H9 (cell line): ENCODE data around the gene XKRX. TPM values are rescaled to one million over a fixed set of nuclear protein-coding genes. Genes with fewer than 3 reads are reported as not detected.

Experiments
- DNase-seq: peaks from one replicate; pipeline ENCODE4 v3.0.0-alpha.2; 2017
- H2AFZ ChIP-seq: one replicate; pipeline ENCODE4 v1.6.1; 2013; ENCODE audit warnings: mild to moderate bottlenecking, low read length, control low read depth, moderate library complexity
- H2AK5ac ChIP-seq: 2 replicates; pipeline ENCODE4 v1.6.1; 2013; ENCODE audit warnings: low read length, control low read depth, mixed read lengths; ENCODE audit not compliant: insufficient read length
- H2BK120ac ChIP-seq: one replicate; pipeline ENCODE4 v1.6.1; 2013; ENCODE audit warnings: low read depth, mild to moderate bottlenecking, low read length, control low read depth, inconsistent platforms; ENCODE audit not compliant: poor library complexity, severe bottlenecking
- H2BK12ac ChIP-seq: 2 replicates; pipeline ENCODE4 v1.6.1; 2013; ENCODE audit warnings: low read length, control low read depth, mixed read lengths, low read depth; ENCODE audit not compliant: insufficient read length
- H2BK15ac ChIP-seq: 2 replicates; pipeline ENCODE4 v1.6.1; 2013; ENCODE audit warnings: low read depth, low read length, control low read depth
- H2BK20ac ChIP-seq: one replicate; pipeline ENCODE4 v1.6.1; 2013; ENCODE audit warnings: low read depth, mild to moderate bottlenecking, low read length, control low read depth, inconsistent platforms; ENCODE audit not compliant: poor library complexity, severe bottlenecking
- H2BK5ac ChIP-seq: 2 replicates; pipeline ENCODE4 v1.6.1; 2013; ENCODE audit warnings: low read length, control low read depth, mixed read lengths; ENCODE audit not compliant: insufficient read length
- H3K14ac ChIP-seq: 2 replicates; pipeline ENCODE4 v1.6.1; 2013; ENCODE audit warnings: low read length, control low read depth; ENCODE audit not compliant: insufficient read depth
- H3K18ac ChIP-seq: 2 replicates; pipeline ENCODE4 v1.6.1; 2013; ENCODE audit warnings: low read depth, mild to moderate bottlenecking, mixed read lengths, low read length, control low read depth; ENCODE audit not compliant: insufficient read length
- H3K23ac ChIP-seq: 2 replicates; pipeline ENCODE4 v1.6.1; 2013; ENCODE audit warnings: low read length, control low read depth, mixed read lengths, low read depth; ENCODE audit not compliant: insufficient read length
- H3K23me2 ChIP-seq: 2 replicates; pipeline ENCODE4 v1.6.1; 2013; ENCODE audit warnings: low read depth, mild to moderate bottlenecking, mixed read lengths, low read length, control low read depth; ENCODE audit not compliant: insufficient read length, poor library complexity, severe bottlenecking
- H3K27ac ChIP-seq: 2 replicates; pipeline ENCODE4 v1.5.1; 2013; ENCODE audit warnings: low read length, control low read depth, mixed read lengths, low read depth; ENCODE audit not compliant: insufficient read length
- H3K27me3 ChIP-seq: 2 replicates; pipeline ENCODE4 v1.6.1; 2013; ENCODE audit warnings: low read length, control low read depth, inconsistent platforms; ENCODE audit not compliant: insufficient read depth
- H3K4ac ChIP-seq: 2 replicates; pipeline ENCODE4 v1.6.1; 2013; ENCODE audit warnings: low read depth, mild to moderate bottlenecking, control low read depth, inconsistent platforms, low read length, moderate library complexity
- H3K4me1 ChIP-seq: 2 replicates; pipeline ENCODE4 v1.6.1; 2013; ENCODE audit warnings: low read length, control low read depth, inconsistent platforms; ENCODE audit not compliant: insufficient read depth
- H3K4me2 ChIP-seq: 2 replicates; pipeline ENCODE4 v1.6.1; 2013; ENCODE audit warnings: low read length, control low read depth, mixed read lengths; ENCODE audit not compliant: insufficient read length, insufficient read depth
- H3K56ac ChIP-seq: 2 replicates; pipeline ENCODE4 v1.6.1; 2013; ENCODE audit warnings: low read depth, mild to moderate bottlenecking, mixed read lengths, low read length, control low read depth; ENCODE audit not compliant: insufficient read length
- H3K79me1 ChIP-seq: 2 replicates; pipeline ENCODE4 v1.6.1; 2013; ENCODE audit warnings: low read depth, mild to moderate bottlenecking, moderate library complexity, low read length, control low read depth, inconsistent platforms; ENCODE audit not compliant: insufficient read depth, poor library complexity, severe bottlenecking
- H3K79me2 ChIP-seq: 2 replicates; pipeline ENCODE4 v1.6.1; 2013; ENCODE audit warnings: low read length, control low read depth, inconsistent platforms; ENCODE audit not compliant: insufficient read depth
- H3K9ac ChIP-seq: 2 replicates; pipeline ENCODE4 v1.6.1; 2013; ENCODE audit warnings: low read length, control low read depth, mixed read lengths; ENCODE audit not compliant: insufficient read length; ENCODE audit errors: extremely low read depth
- H3K9me3 ChIP-seq: one replicate; pipeline ENCODE4 v1.6.1; 2013; ENCODE audit warnings: low read depth, low read length, inconsistent platforms; ENCODE audit not compliant: control insufficient read depth
- H3T11ph ChIP-seq: one replicate; pipeline ENCODE4 v1.6.1; 2013; ENCODE audit warnings: mild to moderate bottlenecking, low read length, control low read depth, inconsistent platforms
- H4K20me1 ChIP-seq: one replicate; pipeline ENCODE4 v1.6.1; 2013; ENCODE audit not compliant: control insufficient read depth, insufficient read length, insufficient read depth
- H4K5ac ChIP-seq: 2 replicates; pipeline ENCODE4 v1.6.1; 2013; ENCODE audit warnings: low read depth, mild to moderate bottlenecking, mixed read lengths, low read length, control low read depth; ENCODE audit not compliant: insufficient read length
- H4K8ac ChIP-seq: replicated peaks from 2 replicates; pipeline ENCODE4 v1.6.1; 2013; ENCODE audit warnings: low read length, control low read depth, mixed read lengths, low read depth; ENCODE audit not compliant: insufficient read length
- H4K91ac ChIP-seq: 2 replicates; pipeline ENCODE4 v1.6.1; 2013; ENCODE audit warnings: low read depth, mild to moderate bottlenecking, moderate library complexity, mixed read lengths, low read length, control low read depth; ENCODE audit not compliant: insufficient read length
- H3K27ac Mint-ChIP-seq, 3 experiments: 2 replicates in 2 of 3; 3 replicates in 1 of 3; pipeline ENCODE4 v1.8.0; 2020 to 2021; ENCODE audit warnings: mixed read lengths in 3 of 3, mild to moderate bottlenecking in 1 of 3, moderate library complexity in 1 of 3
- H3K27me3 Mint-ChIP-seq: 2 replicates; pipeline ENCODE4 v1.8.0; 2021; ENCODE audit warnings: low read depth, mild to moderate bottlenecking, moderate library complexity, mixed read lengths
- H3K36me3 Mint-ChIP-seq, 3 experiments: 2 replicates in 2 of 3; 3 replicates in 1 of 3; pipeline ENCODE4 v1.8.0; 2020 to 2021; ENCODE audit warnings: low read depth in 3 of 3, mixed read lengths in 3 of 3; ENCODE audit not compliant: insufficient read depth in 1 of 3
- H3K4me1 Mint-ChIP-seq, 2 experiments: 2 replicates each; pipeline ENCODE4 v1.8.0; 2020; ENCODE audit warnings: mixed read lengths in 2 of 2
- H3K4me3 Mint-ChIP-seq, 2 experiments: 2 replicates in 1 of 2; 3 replicates in 1 of 2; pipeline ENCODE4 v1.8.0; 2020 to 2021; ENCODE audit warnings: mild to moderate bottlenecking in 2 of 2, mixed read lengths in 2 of 2, moderate library complexity in 1 of 2
- H3K9me3 Mint-ChIP-seq, 2 experiments: 2 replicates in 1 of 2; 3 replicates in 1 of 2; pipeline ENCODE4 v1.8.0; 2020; ENCODE audit warnings: mild to moderate bottlenecking in 2 of 2, mixed read lengths in 2 of 2, moderate library complexity in 1 of 2
- WGBS: extraction: QIAGEN DNeasy Blood & Tissue Kit; methylation state at CpG from one replicate; pipeline ENCODE4 v1.1.7; 2013; ENCODE audit warnings: missing lambda C conversion rate, low lambda C conversion rate, mixed read lengths; ENCODE audit not compliant: insufficient read length; ENCODE audit errors: extremely low coverage; 5-methylcytosine and 5-hydroxymethylcytosine counted together
- total RNA-seq: library from RNA; stranded (reverse); gene quantifications from 2 replicates; pipeline ENCODE4 v1.2.1, GENCODE V29; 2021
- TF ChIP-seq, protein P1 (sequence below): fragments of 200-600 bp; sonication (generic); conservative IDR thresholded peaks from 3 replicates; pipeline ENCODE4 v1.8.0; 2021; ENCODE audit warnings: antibody characterized with exemption, mild to moderate bottlenecking

Gene XKRX
- total RNA-seq, 1 experiment from 2014 or later = 0.44 TPM

DNA sequence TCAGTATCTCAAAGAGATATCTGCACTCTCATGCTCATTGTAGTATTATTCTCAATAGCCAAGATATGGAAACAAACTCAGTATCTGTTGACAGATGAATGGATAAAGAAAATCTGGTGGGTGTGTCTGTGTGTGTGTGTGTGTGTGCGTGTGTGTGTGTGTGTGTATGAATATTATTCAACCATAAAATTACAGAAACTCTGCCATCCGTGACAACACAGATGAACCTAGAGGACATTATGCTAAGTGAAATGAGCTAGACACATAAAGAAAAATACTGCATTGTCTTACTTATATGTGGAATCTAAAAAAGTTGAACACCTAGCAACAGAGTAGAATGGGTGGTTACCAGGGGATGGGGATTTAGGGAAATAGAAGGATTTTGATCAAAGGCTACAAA is 13.2 kb downstream of the XKRX start:
- H3K79me2 ChIP-seq = no peaks in the 10 kb centered on the region
- H3K9me3 Mint-ChIP-seq = peaks cover 55 to 57% of the 10 kb centered on the region in 2 experiments
- no peaks in the 10 kb centered on the region for H3K23me2 ChIP-seq
- TF ChIP-seq, protein P1, sequence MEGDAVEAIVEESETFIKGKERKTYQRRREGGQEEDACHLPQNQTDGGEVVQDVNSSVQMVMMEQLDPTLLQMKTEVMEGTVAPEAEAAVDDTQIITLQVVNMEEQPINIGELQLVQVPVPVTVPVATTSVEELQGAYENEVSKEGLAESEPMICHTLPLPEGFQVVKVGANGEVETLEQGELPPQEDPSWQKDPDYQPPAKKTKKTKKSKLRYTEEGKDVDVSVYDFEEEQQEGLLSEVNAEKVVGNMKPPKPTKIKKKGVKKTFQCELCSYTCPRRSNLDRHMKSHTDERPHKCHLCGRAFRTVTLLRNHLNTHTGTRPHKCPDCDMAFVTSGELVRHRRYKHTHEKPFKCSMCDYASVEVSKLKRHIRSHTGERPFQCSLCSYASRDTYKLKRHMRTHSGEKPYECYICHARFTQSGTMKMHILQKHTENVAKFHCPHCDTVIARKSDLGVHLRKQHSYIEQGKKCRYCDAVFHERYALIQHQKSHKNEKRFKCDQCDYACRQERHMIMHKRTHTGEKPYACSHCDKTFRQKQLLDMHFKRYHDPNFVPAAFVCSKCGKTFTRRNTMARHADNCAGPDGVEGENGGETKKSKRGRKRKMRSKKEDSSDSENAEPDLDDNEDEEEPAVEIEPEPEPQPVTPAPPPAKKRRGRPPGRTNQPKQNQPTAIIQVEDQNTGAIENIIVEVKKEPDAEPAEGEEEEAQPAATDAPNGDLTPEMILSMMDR = no peak
- peaks cover 4% of the 10 kb centered on the region in 2 experiments for H3K4me1 Mint-ChIP-seq
- no peak overlapping the region for H3T11ph ChIP-seq
- H2BK15ac ChIP-seq = no peak overlapping the region
- no peak overlapping the region for H3K14ac ChIP-seq
- peaks cover 45% of the 10 kb centered on the region for H3K9me3 ChIP-seq
- H4K5ac ChIP-seq = no peak overlapping the region
- no peak overlapping the region for H3K4ac ChIP-seq
- H3K4me1 ChIP-seq = no peaks in the 10 kb centered on the region
- no peak overlapping the region for H2BK20ac ChIP-seq
- no CpG with 5 or more reads among the region's 2 CpGs for WGBS
- H2AFZ ChIP-seq = no peak overlapping the region
- H3K4me3 Mint-ChIP-seq = no peak overlapping the region
- no peak overlapping the region for H3K18ac ChIP-seq
- H2BK12ac ChIP-seq = no peak overlapping the region
- H2BK5ac ChIP-seq = no peak overlapping the region
- H3K27ac ChIP-seq = no peak overlapping the region
- no peak overlapping the region for H3K4me2 ChIP-seq
- H2BK120ac ChIP-seq = no peak overlapping the region
- H2AK5ac ChIP-seq = no peak overlapping the region
- DNase-seq = no peak
- no peaks in the 10 kb centered on the region for H3K27me3 ChIP-seq
- H3K79me1 ChIP-seq = no peaks in the 10 kb centered on the region
- no peak overlapping the region for H4K8ac ChIP-seq
- H3K56ac ChIP-seq = no peak overlapping the region
- no peak overlapping the region for H3K27ac Mint-ChIP-seq
- no peak overlapping the region for H3K9ac ChIP-seq
- no peak overlapping the region for H4K91ac ChIP-seq
- H3K23ac ChIP-seq = no peak overlapping the region
- H4K20me1 ChIP-seq = no peaks in the 10 kb centered on the region
- peaks cover 1% of the 10 kb centered on the region; the same call in 1 of the 2 replicates for H3K27me3 Mint-ChIP-seq
- H3K36me3 Mint-ChIP-seq = peaks cover 0 to 3% (median 2%) of the 10 kb centered on the region in 3 experiments; a peak in 3 of 7 replicates
